HG02642 (cell line): ENCODE results near the gene CNTNAP1.
"Not testable (repeated sequence)": the region's sequence is repeated elsewhere in the genome, so short reads cannot be mapped to it uniquely, and the experiment has no call there.

Experiments
- ATAC-seq: cut with Tn5 transposase; IDR thresholded peaks from one replicate; pipeline ENCODE4 v1.9.1; 2021; ENCODE audit warnings: mild to moderate bottlenecking; ENCODE audit not compliant: unreplicated experiment, poor library complexity

Gene CNTNAP1

GRCh38 chr17:42709561-42709960 lies 27.2 kb downstream of the CNTNAP1 start:
- ATAC-seq, result no peak

- ATAC-seq, result no peak
Measured at GRCh38 chr17:42720996-42721583, 38.8 kb downstream of the CNTNAP1 start.

GRCh38 chr17:42723636-42724035 lies 41.3 kb downstream of the CNTNAP1 start:
- no peak for ATAC-seq

- no peak for ATAC-seq
Measured at GRCh38 chr17:42725143-42725542, 42.8 kb downstream of the CNTNAP1 start.

GRCh38 chr17:42740699-42741098 lies 58.4 kb downstream of the CNTNAP1 start:
- ATAC-seq, result no peak

- ATAC-seq, result not testable (repeated sequence)
Measured at GRCh38 chr17:42742916-42743315, 60.6 kb downstream of the CNTNAP1 start.

GRCh38 chr17:42743595-42744282 lies 61.4 kb downstream of the CNTNAP1 start:
- ATAC-seq, result no peak

- peak; percentile 60 for ATAC-seq
Measured at GRCh38 chr17:42744283-42744805, 62.0 kb downstream of the CNTNAP1 start.

GRCh38 chr17:42744806-42745617 lies 62.7 kb downstream of the CNTNAP1 start, which contains the start of gene EZH1:
Gene EZH1 (minus strand): TSS chr17:42745040. CDS start chr17:42728941, 16,099 bp downstream.
- peak; percentile 89 for ATAC-seq

- ATAC-seq, result no peak
Measured at GRCh38 chr17:42748202-42748907, 66.0 kb downstream of the CNTNAP1 start.

GRCh38 chr17:42748908-42749798 lies 66.8 kb downstream of the CNTNAP1 start:
- ATAC-seq, result no peak
